Mesenchymal stem cell (in vitro differentiated cells and primary cell): ENCODE data around the gene FRMD4A.

Source experiments
- DNase-seq: peaks from one replicate; pipeline ENCODE4 v3.0.0-alpha.2; 2013
- H2AFZ ChIP-seq: one replicate; pipeline ENCODE4 v1.6.1; 2013; ENCODE audit warnings: low read depth, mild to moderate bottlenecking, control low read depth, inconsistent platforms, low read length, moderate library complexity
- H2AK5ac ChIP-seq: 2 replicates; pipeline ENCODE4 v1.6.1; 2013; ENCODE audit warnings: low read length, moderate library complexity, mild to moderate bottlenecking, inconsistent platforms; ENCODE audit not compliant: severe bottlenecking
- H2BK120ac ChIP-seq: one replicate; pipeline ENCODE4 v1.6.1; 2013; ENCODE audit warnings: low read depth, mild to moderate bottlenecking, inconsistent platforms, low read length, moderate library complexity
- H2BK12ac ChIP-seq, 2 experiments: one replicate each; pipeline ENCODE4 v1.6.1; 2013; ENCODE audit warnings: inconsistent platforms in 2 of 2, low read length in 2 of 2, mild to moderate bottlenecking in 2 of 2, moderate library complexity in 2 of 2, control low read depth in 1 of 2
- H2BK15ac ChIP-seq: one replicate; pipeline ENCODE4 v1.6.1; 2013; ENCODE audit warnings: mild to moderate bottlenecking, low read depth, inconsistent platforms; ENCODE audit not compliant: poor library complexity, severe bottlenecking
- H2BK5ac ChIP-seq: 2 replicates; pipeline ENCODE4 v1.6.1; 2013; ENCODE audit warnings: low read depth, mild to moderate bottlenecking, low read length, control low read depth, inconsistent platforms; ENCODE audit not compliant: poor library complexity, severe bottlenecking
- H3K14ac ChIP-seq, 2 experiments: one replicate each; pipeline ENCODE4 v1.6.1; 2013; ENCODE audit warnings: inconsistent platforms in 2 of 2, low read length in 2 of 2, control low read depth in 1 of 2, mild to moderate bottlenecking in 1 of 2, moderate library complexity in 1 of 2
- H3K18ac ChIP-seq, 2 experiments: one replicate each; pipeline ENCODE4 v1.6.1; 2013; ENCODE audit warnings: inconsistent platforms in 2 of 2, low read length in 2 of 2, control low read depth in 1 of 2, low read depth in 1 of 2, mild to moderate bottlenecking in 1 of 2
- H3K23ac ChIP-seq, 2 experiments: one replicate each; pipeline ENCODE4 v1.6.1; 2013; ENCODE audit warnings: inconsistent platforms in 2 of 2, low read length in 2 of 2, mild to moderate bottlenecking in 2 of 2, moderate library complexity in 2 of 2, control low read depth in 1 of 2
- H3K27ac ChIP-seq: 2 replicates; pipeline ENCODE4 v1.5.1; 2013; ENCODE audit warnings: mild to moderate bottlenecking, moderate library complexity, low read length, control low read depth, inconsistent platforms; ENCODE audit not compliant: poor library complexity, severe bottlenecking
- H3K27me3 ChIP-seq, 2 experiments: 2 replicates each; pipeline versions ENCODE4 v1.6.1 to v1.7.0; 2013; ENCODE audit warnings: low read length in 2 of 2, mild to moderate bottlenecking in 2 of 2, moderate library complexity in 2 of 2, control low read depth in 1 of 2, inconsistent platforms in 1 of 2; ENCODE audit not compliant: control insufficient read depth in 1 of 2, insufficient read depth in 1 of 2
- H3K36me3 ChIP-seq, 2 experiments: 2 replicates each; pipeline versions ENCODE4 v1.6.1 to v1.7.0; 2013; ENCODE audit warnings: low read length in 2 of 2, control low read depth in 1 of 2, inconsistent platforms in 1 of 2, low read depth in 1 of 2, mild to moderate bottlenecking in 1 of 2; ENCODE audit not compliant: insufficient read depth in 2 of 2, control insufficient read depth in 1 of 2
- H3K4ac ChIP-seq, 2 experiments: one replicate each; pipeline ENCODE4 v1.6.1; 2013; ENCODE audit warnings: inconsistent platforms in 2 of 2, low read length in 2 of 2, mild to moderate bottlenecking in 2 of 2, moderate library complexity in 2 of 2, control low read depth in 1 of 2, low read depth in 1 of 2
- H3K4me1 ChIP-seq: 2 replicates; pipeline ENCODE4 v1.6.1; 2013; ENCODE audit warnings: low read depth, low read length, control low read depth; ENCODE audit not compliant: control insufficient read depth, insufficient read depth
- H3K4me2 ChIP-seq: 2 replicates; pipeline ENCODE4 v1.6.1; 2013; ENCODE audit warnings: low read length, mild to moderate bottlenecking, inconsistent platforms; ENCODE audit not compliant: poor library complexity, severe bottlenecking
- H3K4me3 ChIP-seq, 2 experiments: 2 replicates each; pipeline versions ENCODE4 v1.5.1 to v1.7.0; 2013; ENCODE audit warnings: low read length in 2 of 2, mild to moderate bottlenecking in 2 of 2, control low read depth in 1 of 2, low read depth in 1 of 2; ENCODE audit not compliant: insufficient read depth in 1 of 2
- H3K79me1 ChIP-seq: replicated peaks from 2 replicates; pipeline ENCODE4 v1.6.1; 2013; ENCODE audit warnings: mild to moderate bottlenecking, control low read depth, low read length, inconsistent platforms; ENCODE audit not compliant: poor library complexity, severe bottlenecking
- H3K9ac ChIP-seq: 2 replicates; pipeline ENCODE4 v1.7.0; 2013; ENCODE audit warnings: mild to moderate bottlenecking, low read length, moderate library complexity
- H3K9me3 ChIP-seq: 2 replicates; pipeline ENCODE4 v1.7.0; 2013; ENCODE audit warnings: mild to moderate bottlenecking, low read length; ENCODE audit not compliant: control insufficient read depth
- H4K8ac ChIP-seq: one replicate; pipeline ENCODE4 v1.6.1; 2013; ENCODE audit warnings: inconsistent platforms, mild to moderate bottlenecking, low read length, moderate library complexity
- H4K91ac ChIP-seq: one replicate; pipeline ENCODE4 v1.6.1; 2013; ENCODE audit warnings: mild to moderate bottlenecking, low read length, inconsistent platforms
- WGBS: methylation state at CpG from one replicate; pipeline ENCODE4 v1.1.7; 2013; ENCODE audit warnings: mixed read lengths; 5-methylcytosine and 5-hydroxymethylcytosine counted together

FRMD4A gene

GRCh38 chr10:14144451-14144850 is 186.3 kb downstream of the FRMD4A start:
- H3K4ac ChIP-seq: no peak overlapping the region
- no peak overlapping the region for H3K18ac ChIP-seq
- H2BK5ac ChIP-seq: no peak overlapping the region
- H3K14ac ChIP-seq: no peak overlapping the region
- no peak for DNase-seq
- H2BK120ac ChIP-seq: no peak overlapping the region
- H2BK12ac ChIP-seq: no peak overlapping the region
- H3K9ac ChIP-seq: no peak overlapping the region
- no peak overlapping the region for H3K4me3 ChIP-seq
- no peak overlapping the region for H3K4me2 ChIP-seq
- no peak overlapping the region for H2AK5ac ChIP-seq
- H3K27me3 ChIP-seq: peaks cover 16 to 34% of the 10 kb centered on the region in 2 experiments
- H4K8ac ChIP-seq: no peak overlapping the region
- no peak overlapping the region for H3K23ac ChIP-seq
- H2AFZ ChIP-seq: no peak overlapping the region
- no peaks in the 10 kb centered on the region for H3K79me1 ChIP-seq
- H3K4me1 ChIP-seq: peaks cover 2% of the 10 kb centered on the region
- no peak overlapping the region for H2BK15ac ChIP-seq
- no peak overlapping the region for H3K27ac ChIP-seq
- no peak overlapping the region for H4K91ac ChIP-seq
- no peaks in the 10 kb centered on the region for H3K36me3 ChIP-seq
- H3K9me3 ChIP-seq: no peaks in the 10 kb centered on the region
- WGBS: 80% methylated on average over 4 of the region's 4 CpGs

DNA sequence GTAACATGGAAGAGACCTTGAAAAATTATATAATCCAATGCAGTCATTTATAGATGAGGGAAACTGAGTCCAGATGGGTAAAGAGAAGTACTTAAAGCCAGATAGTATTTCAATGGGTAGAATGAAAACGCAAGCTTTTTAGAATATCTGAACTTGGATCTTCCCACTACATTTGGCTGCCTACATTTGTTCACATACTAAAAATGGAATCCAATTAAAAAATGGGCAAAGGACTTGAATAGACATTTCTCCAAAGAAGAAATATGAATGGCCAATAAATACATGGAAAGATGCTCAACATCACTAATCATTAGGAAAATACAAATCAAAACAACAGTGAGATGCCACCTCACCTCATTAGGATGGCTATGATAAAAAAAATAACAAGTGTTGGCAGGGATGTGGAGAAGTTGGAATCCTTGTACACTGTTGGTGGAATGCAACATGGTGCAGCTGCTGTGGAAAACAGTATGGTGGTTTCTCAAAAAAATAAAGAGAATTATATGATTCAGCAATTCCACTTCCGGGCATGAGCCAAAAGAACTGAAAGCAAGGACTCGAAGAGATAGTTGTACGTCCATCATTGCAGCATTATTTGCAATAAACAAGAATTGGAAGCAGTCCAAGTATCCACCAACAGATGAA is 188.0 kb downstream of the FRMD4A start:
- no peak overlapping the region for H3K18ac ChIP-seq
- no peak overlapping the region for H2BK15ac ChIP-seq
- no peak overlapping the region for H2BK120ac ChIP-seq
- no peak overlapping the region for H2AFZ ChIP-seq
- H3K4me2 ChIP-seq: no peak overlapping the region
- no peak overlapping the region for H3K14ac ChIP-seq
- no peaks in the 10 kb centered on the region for H3K36me3 ChIP-seq
- WGBS: 95% methylated on average over 4 of the region's 4 CpGs
- H2BK5ac ChIP-seq: no peak overlapping the region
- no peak overlapping the region for H3K4me3 ChIP-seq
- peaks cover 2% of the 10 kb centered on the region for H3K4me1 ChIP-seq
- no peak overlapping the region for H4K8ac ChIP-seq
- no peak overlapping the region for H3K23ac ChIP-seq
- H2AK5ac ChIP-seq: no peak overlapping the region
- no peak overlapping the region for H2BK12ac ChIP-seq
- no peak overlapping the region for H3K9ac ChIP-seq
- no peaks in the 10 kb centered on the region for H3K9me3 ChIP-seq
- H4K91ac ChIP-seq: no peak overlapping the region
- no peak overlapping the region for H3K27ac ChIP-seq
- no peaks in the 10 kb centered on the region for H3K79me1 ChIP-seq
- DNase-seq: no peak
- H3K27me3 ChIP-seq: peaks cover 16 to 39% of the 10 kb centered on the region in 2 experiments
- H3K4ac ChIP-seq: no peak overlapping the region

DNA sequence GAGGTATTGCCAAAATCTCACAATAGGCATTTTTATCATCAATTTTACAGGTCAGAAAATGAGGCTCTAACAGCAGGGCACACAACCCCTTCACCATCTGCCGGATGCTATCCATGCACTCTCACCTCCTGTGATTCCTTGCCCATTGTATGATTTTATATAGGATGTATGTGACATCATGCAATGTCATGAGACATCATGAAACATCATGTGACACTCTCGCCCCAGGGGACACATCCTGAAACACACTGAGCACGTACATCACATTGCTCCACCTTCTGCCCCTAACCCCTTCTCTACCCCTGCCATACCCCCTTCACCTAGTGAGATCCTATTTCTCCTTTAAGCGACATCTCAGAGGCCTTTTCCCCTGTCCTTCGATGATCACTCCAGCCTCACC is 189.4 kb downstream of the FRMD4A start:
- Histone ChIP-seq H3K4me2 (no peak overlapping the region), H2BK120ac (no peak overlapping the region), H3K27me3 (peaks cover 16 to 52% of the 10 kb centered on the region in 2 experiments), H4K8ac (no peak overlapping the region), H2AFZ (no peak overlapping the region), H3K4ac (no peak overlapping the region), H3K27ac (no peak overlapping the region), H3K9ac (no peak overlapping the region), H3K9me3 (no peaks in the 10 kb centered on the region), H3K4me3 (no peak overlapping the region), H2AK5ac (no peak overlapping the region), H3K36me3 (no peaks in the 10 kb centered on the region), H2BK12ac (no peak overlapping the region), H4K91ac (no peak overlapping the region), H2BK5ac (no peak overlapping the region), H3K79me1 (no peaks in the 10 kb centered on the region), H3K23ac (no peak overlapping the region), H3K18ac (no peak overlapping the region), H3K4me1 (no peaks in the 10 kb centered on the region), H2BK15ac (no peak overlapping the region), H3K14ac (no peak overlapping the region)
- DNase-seq: no peak
- WGBS: 83% methylated on average over 4 of the region's 5 CpGs

- Histone ChIP-seq H2BK5ac (no peak overlapping the region), H3K9ac (no peak overlapping the region), H3K9me3 (peaks cover 3% of the 10 kb centered on the region), H3K18ac (no peak overlapping the region), H4K91ac (no peak overlapping the region), H3K27me3 (peaks cover 11 to 59% of the 10 kb centered on the region in 2 experiments), H3K79me1 (no peaks in the 10 kb centered on the region), H3K4ac (no peak overlapping the region), H3K27ac (no peak overlapping the region), H2BK12ac (no peak overlapping the region), H3K4me1 (no peaks in the 10 kb centered on the region), H2BK120ac (no peak overlapping the region), H2AFZ (no peak overlapping the region), H3K14ac (no peak overlapping the region), H3K36me3 (no peaks in the 10 kb centered on the region), H2AK5ac (no peak overlapping the region), H3K23ac (no peak overlapping the region), H2BK15ac (no peak overlapping the region), H3K4me2 (no peak overlapping the region), H3K4me3 (no peak overlapping the region), H4K8ac (no peak overlapping the region)
- no peak for DNase-seq
- 88% methylated on average over 3 of the region's 3 CpGs for WGBS
These were observed 193.3 kb downstream of the FRMD4A start for GRCh38 chr10:14137391-14137790.
